D721Med (cell line): ENCODE measurements around the gene CRTC1.

Experiments used
- DNase-seq: peaks from one replicate; pipeline ENCODE4 v3.0.0; 2011; ENCODE audit warnings: low spot score; ENCODE audit not compliant: insufficient read length
- FAIRE-seq: peaks from 2 replicates; lab custom pipeline; 2011; peaks lifted over from hg19 to GRCh38; lab: Jason Lieb, UNC
- TF ChIP-seq, protein P1 (sequence below): IDR thresholded peaks from 2 replicates; pipeline ENCODE4 v1.5.1; 2012; ENCODE audit warnings: mild to moderate bottlenecking, control low read depth; ENCODE audit not compliant: insufficient read depth; ENCODE audit errors: missing control alignments

Gene CRTC1

DNA sequence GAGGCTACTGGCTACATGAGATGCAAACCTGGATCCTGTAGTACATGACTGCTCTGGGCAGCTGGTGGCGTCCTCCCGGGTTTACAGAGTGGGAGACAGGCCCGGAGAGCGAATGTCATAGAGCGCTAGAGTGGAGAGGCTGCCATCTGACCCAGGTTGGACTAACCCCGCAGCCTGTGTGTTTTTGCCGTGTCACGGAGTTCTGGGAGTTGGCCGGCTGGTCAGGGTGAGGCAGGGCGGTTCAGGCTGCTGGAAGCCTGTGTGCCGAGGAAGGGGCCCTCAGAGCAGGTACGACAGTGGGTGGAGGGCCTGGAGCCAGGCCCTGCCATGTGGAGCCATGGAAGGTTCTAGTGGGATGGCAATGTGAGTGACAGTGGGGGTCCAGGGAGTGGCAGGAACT, 12.5 kb downstream of the CRTC1 start:
- FAIRE-seq: no peak
- TF ChIP-seq, protein P1, sequence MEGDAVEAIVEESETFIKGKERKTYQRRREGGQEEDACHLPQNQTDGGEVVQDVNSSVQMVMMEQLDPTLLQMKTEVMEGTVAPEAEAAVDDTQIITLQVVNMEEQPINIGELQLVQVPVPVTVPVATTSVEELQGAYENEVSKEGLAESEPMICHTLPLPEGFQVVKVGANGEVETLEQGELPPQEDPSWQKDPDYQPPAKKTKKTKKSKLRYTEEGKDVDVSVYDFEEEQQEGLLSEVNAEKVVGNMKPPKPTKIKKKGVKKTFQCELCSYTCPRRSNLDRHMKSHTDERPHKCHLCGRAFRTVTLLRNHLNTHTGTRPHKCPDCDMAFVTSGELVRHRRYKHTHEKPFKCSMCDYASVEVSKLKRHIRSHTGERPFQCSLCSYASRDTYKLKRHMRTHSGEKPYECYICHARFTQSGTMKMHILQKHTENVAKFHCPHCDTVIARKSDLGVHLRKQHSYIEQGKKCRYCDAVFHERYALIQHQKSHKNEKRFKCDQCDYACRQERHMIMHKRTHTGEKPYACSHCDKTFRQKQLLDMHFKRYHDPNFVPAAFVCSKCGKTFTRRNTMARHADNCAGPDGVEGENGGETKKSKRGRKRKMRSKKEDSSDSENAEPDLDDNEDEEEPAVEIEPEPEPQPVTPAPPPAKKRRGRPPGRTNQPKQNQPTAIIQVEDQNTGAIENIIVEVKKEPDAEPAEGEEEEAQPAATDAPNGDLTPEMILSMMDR: no peak
- DNase-seq: no peak

DNA sequence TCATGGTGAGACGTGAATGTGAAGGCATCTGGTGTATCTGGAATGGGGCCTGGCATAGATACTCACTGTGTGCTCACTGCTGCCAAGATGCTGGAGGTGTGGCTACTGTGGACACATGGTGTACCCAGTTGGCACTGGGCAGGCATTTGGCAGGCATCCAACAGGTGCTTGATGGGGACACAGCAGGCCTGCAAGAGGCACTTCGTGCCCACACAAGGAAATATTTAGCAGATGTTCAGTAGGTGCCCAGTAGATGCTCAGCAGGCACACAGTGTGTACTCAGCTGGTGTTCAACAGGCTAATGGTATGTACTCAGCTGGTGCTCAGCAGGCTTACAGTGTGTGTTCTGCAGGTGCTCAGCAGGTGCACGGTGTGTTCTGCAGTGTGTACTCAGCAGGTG, 14.2 kb downstream of the CRTC1 start:
- DNase-seq (no peak), FAIRE-seq (no peak)
- TF ChIP-seq, protein P1: no peak

DNA sequence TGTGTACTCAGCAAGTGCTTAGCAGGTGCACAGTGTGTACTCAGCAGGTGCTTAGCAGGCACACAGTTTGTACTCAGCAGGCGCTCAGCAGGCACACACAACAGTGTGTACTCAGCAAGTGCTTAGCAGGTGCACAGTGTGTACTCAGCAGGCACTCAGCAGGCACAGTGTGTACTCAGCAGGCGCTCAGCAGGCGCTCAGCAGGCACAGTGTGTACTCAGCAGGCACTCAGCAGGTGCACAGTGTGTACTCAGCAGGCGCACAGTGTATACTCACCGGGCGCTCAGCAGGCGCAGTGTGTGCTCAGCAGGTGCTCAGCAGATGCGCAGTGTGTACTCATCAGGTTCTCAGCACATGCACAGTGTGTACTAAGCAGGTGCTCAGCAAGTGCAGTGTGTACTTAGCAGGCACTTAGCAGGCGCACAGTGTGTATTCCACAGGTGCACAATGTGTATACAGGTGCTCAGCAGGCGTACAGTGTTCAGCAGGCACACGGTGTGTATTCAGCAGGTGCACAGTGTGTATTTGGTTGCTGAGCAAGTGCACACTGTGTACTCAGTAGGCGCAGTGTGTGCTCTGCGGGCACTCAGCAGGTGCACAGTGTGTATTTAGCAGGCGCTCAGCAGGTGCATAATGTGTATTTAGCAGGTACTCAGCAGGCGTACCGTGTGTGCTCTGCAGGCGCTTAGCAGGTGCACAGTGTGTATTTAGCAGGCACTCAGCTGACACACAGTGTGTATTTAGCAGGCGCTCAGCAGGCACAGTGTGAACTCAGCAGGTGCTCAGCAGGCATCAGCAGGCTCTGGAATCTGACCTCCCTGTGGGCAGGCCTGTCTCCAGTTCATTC, 15.1 kb downstream of the CRTC1 start:
- TF ChIP-seq, protein P1: no peak
- FAIRE-seq (no peak), DNase-seq (no peak)

- FAIRE-seq (no peak), DNase-seq (no peak)
- TF ChIP-seq, protein P1: no peak
Measured at GRCh38 chr19:18699403-18700054, 16.0 kb downstream of the CRTC1 start.

DNA sequence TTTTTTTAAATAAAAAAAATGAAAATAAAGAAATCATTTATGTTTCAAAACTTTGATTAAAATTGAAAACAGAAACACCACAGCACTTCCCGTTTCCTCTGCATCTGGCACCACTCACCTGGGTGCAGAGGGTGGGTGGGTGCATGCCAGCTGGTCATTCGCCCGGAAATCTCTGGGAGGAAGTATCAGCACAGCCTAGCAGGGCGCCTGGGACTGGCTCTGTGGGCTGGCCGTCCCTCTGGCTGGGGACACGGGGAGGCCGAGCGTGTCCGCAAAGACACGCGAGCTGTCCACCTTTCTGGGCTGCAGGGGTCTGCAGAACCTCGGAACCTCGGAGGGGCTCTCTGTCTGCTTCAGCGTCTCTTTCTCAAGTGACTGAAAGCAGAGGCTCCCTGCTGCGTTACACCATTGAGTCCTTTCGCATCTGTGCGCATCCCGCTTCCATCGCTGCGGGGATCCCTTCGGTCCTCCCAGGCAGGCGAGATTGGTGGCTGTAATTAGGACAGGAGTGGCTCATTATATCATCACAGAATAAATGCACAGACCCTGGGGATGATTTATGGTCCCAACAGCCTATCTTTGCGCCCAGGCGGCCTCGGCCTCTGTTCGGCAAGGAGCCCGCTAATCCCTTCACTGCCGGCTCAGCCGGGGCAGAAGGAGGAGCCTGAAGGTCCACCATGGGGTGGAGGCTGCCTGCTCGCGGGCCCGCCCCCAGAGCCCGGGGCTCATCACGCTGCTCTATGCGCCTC, 17.2 kb downstream of the CRTC1 start:
- DNase-seq: peak; percentile 90
- TF ChIP-seq, protein P1: no peak
- FAIRE-seq: no peak

GRCh38 chr19:18701250-18701608, 17.7 kb downstream of the CRTC1 start:
- TF ChIP-seq, protein P1: no peak
- no peak for FAIRE-seq

GRCh38 chr19:18704054-18704453, 20.6 kb downstream of the CRTC1 start:
- FAIRE-seq (no peak), DNase-seq (no peak)
- TF ChIP-seq, protein P1: no peak

More at GRCh38 chr19:18701250-18701608, 17.7 kb downstream of the CRTC1 start:
- DNase-seq: no peak
